OCI-LY3 (cell line): ENCODE data around the gene RIN3.
A peak's percentile ranks its signal among the peaks of the same experiment; 100 is the strongest.

ENCODE experiments used
- H2AFZ ChIP-seq: fragments of 200-600, 300-600 bp; shearing (Covaris generic); 2 replicates; pipeline ENCODE4 v1.6.0; 2014; ENCODE audit warnings: antibody characterized with exemption, low read depth, low read length
- H3K27ac ChIP-seq: fragments of 200-600, 300-600 bp; sonication (generic); 2 replicates; pipeline ENCODE4 v1.5.1; 2014; ENCODE audit warnings: mild to moderate bottlenecking, low read length, moderate library complexity, mixed read lengths
- H3K27me3 ChIP-seq: fragments of 200-600, 300-600 bp; sonication (generic); 2 replicates; pipeline ENCODE4 v1.6.1; 2014; ENCODE audit warnings: low read depth, low read length, mixed read lengths
- H3K36me3 ChIP-seq: fragments of 200-600, 300-600 bp; sonication (generic); replicated peaks from 2 replicates; pipeline ENCODE3; 2014; ENCODE audit warnings: low read depth, low read length, mixed read lengths
- H3K4me1 ChIP-seq: fragments of 300-600, 200-600 bp; sonication (generic); 2 replicates; pipeline ENCODE4 v1.6.1; 2014; ENCODE audit warnings: low read length, mixed read lengths
- H3K4me2 ChIP-seq: fragments of 200-600, 300-600 bp; sonication (generic); 2 replicates; pipeline ENCODE4 v1.6.1; 2014; ENCODE audit warnings: low read length, mixed read lengths
- H3K4me3 ChIP-seq: fragments of 300-600, 200-600 bp; sonication (generic); 2 replicates; pipeline ENCODE4 v1.5.1; 2014; ENCODE audit warnings: antibody characterized with exemption, mild to moderate bottlenecking, low read length, moderate library complexity
- H3K79me2 ChIP-seq: fragments of 300-600, 200-600 bp; shearing (Covaris generic); 2 replicates; pipeline ENCODE4 v1.6.1; 2014; ENCODE audit warnings: mild to moderate bottlenecking, low read length, mixed read lengths
- H3K9ac ChIP-seq: fragments of 300-600, 200-600 bp; shearing (Covaris generic); 2 replicates; pipeline ENCODE4 v1.6.0; 2014; ENCODE audit warnings: mild to moderate bottlenecking, low read length, moderate library complexity
- H3K9me3 ChIP-seq: fragments of 200-600, 300-600 bp; shearing (Covaris generic); 2 replicates; pipeline ENCODE4 v1.6.1; 2014; ENCODE audit warnings: low read length, mixed read lengths; ENCODE audit not compliant: insufficient read depth
- H4K20me1 ChIP-seq: fragments of 200-600, 300-600 bp; sonication (generic); 2 replicates; pipeline ENCODE4 v1.6.1; 2016; ENCODE audit warnings: low read length, mixed read lengths; ENCODE audit not compliant: insufficient read depth
- EZH2phosphoT487 ChIP-seq: fragments of 200-600 bp; shearing (Covaris generic); IDR thresholded peaks from 2 replicates; pipeline ENCODE4 v1.6.1; 2018; ENCODE audit warnings: antibody characterized with exemption, mixed run types, low read depth
- TF ChIP-seq, protein P1 (sequence below): fragments of 200-600, 300-600 bp; sonication (generic); IDR thresholded peaks from 2 replicates; pipeline ENCODE4 v1.5.1; 2014; ENCODE audit warnings: antibody characterized with exemption, low read length, low read depth

The RIN3 gene

DNA sequence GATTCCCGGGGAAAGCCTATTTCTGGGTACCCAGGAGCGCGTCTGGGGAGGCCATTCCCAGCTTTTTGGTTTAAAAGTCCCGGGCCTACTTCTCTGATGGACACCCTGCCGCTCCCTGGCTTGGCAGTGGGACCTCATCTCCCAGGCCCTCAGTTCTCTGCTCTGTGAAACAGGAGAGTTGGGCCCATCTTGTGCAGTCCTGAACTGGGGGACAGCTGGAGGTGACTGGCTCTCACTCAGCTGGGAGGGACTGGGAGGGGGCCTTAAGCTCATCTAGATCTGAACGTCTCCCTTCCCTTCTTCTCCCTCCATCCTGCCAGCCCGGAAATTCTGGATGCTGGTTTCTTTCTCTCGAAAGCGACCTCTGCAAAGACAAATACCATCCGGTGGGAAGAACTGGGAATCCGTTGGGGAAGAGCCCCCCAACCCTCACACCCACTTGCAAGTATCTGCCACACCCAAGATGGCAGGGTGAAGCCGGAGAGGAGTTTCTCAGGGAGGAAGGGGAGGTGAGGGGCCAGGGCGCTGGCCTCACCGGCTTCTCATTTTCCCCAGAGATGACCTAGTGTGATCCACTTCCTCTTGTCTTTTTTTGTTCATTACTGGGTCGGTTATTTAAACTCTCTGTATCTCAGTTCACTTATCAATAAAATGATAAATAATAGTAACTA, 1.4 kb downstream of the RIN3 start:
- Histone ChIP-seq H3K36me3 (no peaks in the 10 kb centered on the region), H3K4me3 (no peak overlapping the region), H2AFZ (no peak overlapping the region), H3K27me3 (peaks cover 10% of the 10 kb centered on the region; the same call in 1 of the 2 replicates), H3K27ac (no peak overlapping the region), H3K79me2 (no peaks in the 10 kb centered on the region), H3K9me3 (no peaks in the 10 kb centered on the region), H3K4me1 (peaks cover 32% of the 10 kb centered on the region), H3K9ac (no peak overlapping the region), H4K20me1 (no peaks in the 10 kb centered on the region), H3K4me2 (peak overlapping the region; percentile 85; the same call in 1 of the 2 replicates)
- no peak for TF ChIP-seq EZH2phosphoT487
- TF ChIP-seq, protein P1, sequence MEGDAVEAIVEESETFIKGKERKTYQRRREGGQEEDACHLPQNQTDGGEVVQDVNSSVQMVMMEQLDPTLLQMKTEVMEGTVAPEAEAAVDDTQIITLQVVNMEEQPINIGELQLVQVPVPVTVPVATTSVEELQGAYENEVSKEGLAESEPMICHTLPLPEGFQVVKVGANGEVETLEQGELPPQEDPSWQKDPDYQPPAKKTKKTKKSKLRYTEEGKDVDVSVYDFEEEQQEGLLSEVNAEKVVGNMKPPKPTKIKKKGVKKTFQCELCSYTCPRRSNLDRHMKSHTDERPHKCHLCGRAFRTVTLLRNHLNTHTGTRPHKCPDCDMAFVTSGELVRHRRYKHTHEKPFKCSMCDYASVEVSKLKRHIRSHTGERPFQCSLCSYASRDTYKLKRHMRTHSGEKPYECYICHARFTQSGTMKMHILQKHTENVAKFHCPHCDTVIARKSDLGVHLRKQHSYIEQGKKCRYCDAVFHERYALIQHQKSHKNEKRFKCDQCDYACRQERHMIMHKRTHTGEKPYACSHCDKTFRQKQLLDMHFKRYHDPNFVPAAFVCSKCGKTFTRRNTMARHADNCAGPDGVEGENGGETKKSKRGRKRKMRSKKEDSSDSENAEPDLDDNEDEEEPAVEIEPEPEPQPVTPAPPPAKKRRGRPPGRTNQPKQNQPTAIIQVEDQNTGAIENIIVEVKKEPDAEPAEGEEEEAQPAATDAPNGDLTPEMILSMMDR, result no peak

DNA sequence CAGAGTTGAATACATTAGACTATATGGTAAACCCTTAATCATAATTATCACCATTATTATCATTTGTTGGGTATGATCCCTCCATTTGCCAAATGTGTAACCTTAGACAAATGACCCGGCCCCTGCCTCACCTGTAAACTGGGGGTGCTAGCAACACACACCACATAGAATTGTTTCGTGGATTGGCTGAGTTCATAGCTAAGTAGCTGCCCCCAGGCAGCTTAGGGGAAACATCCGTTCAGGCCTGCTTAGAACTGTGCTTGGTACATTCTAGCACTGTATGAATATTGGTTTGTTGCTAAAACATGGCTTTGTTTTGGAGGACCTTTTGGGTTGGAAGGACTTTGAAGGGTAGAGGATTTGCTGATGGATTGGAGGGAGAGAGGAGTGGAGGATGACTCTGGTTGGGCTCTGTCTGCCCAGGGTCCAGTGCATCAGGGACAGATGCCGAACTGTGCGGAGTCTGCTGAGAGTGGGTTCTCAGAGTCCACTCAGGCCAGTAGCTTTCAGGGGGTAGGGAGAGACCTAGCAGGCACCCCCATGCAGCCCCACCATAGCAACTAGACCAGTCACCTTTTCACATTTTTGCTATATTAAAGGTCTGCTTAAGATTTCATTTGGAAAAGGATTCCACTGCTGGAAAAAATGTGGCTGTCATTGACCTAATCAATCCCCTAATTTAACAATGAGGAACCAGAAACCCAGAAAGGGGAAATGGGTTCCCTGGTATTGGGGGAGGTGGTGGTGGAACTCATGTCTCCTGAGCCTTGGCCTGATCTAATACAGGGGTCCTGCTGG, 2.2 kb downstream of the RIN3 start:
- H3K79me2 ChIP-seq, result no peaks in the 10 kb centered on the region
- H3K4me1 ChIP-seq, result peaks cover 32% of the 10 kb centered on the region
- H3K9ac ChIP-seq, result no peak overlapping the region; the same call in 1 of the 2 replicates
- TF ChIP-seq, protein P1, result no peak
- TF ChIP-seq EZH2phosphoT487, result no peak
- peak overlapping the region; percentile 2; the same call in 1 of the 2 replicates for H3K4me3 ChIP-seq
- H3K27ac ChIP-seq, result no peak overlapping the region
- peak overlapping the region; percentile 41 for H3K4me2 ChIP-seq
- no peaks in the 10 kb centered on the region for H3K9me3 ChIP-seq
- H3K27me3 ChIP-seq, result peaks cover 8% of the 10 kb centered on the region; the same call in 1 of the 2 replicates
- H3K36me3 ChIP-seq, result no peaks in the 10 kb centered on the region
- no peaks in the 10 kb centered on the region for H4K20me1 ChIP-seq
- H2AFZ ChIP-seq, result no peak overlapping the region

GRCh38 chr14:92516344-92516965, 2.9 kb downstream of the RIN3 start:
- no peaks in the 10 kb centered on the region for H4K20me1 ChIP-seq
- H3K9ac ChIP-seq, result no peak overlapping the region; the same call in 1 of the 2 replicates
- peak overlapping the region; percentile 2; the same call in 1 of the 2 replicates for H3K4me3 ChIP-seq
- H3K4me2 ChIP-seq, result peak overlapping the region; percentile 41
- H3K4me1 ChIP-seq, result peaks cover 32% of the 10 kb centered on the region
- no peaks in the 10 kb centered on the region for H3K79me2 ChIP-seq
- no peak overlapping the region for H2AFZ ChIP-seq
- H3K27me3 ChIP-seq, result peaks cover 3% of the 10 kb centered on the region; the same call in 1 of the 2 replicates
- H3K27ac ChIP-seq, result no peak overlapping the region
- TF ChIP-seq, protein P1, result no peak
- no peak for TF ChIP-seq EZH2phosphoT487
- H3K36me3 ChIP-seq, result no peaks in the 10 kb centered on the region
- no peaks in the 10 kb centered on the region for H3K9me3 ChIP-seq
